Measurements from ENCODE around the gene TRMT13. TPM values are rescaled to one million over a fixed set of nuclear protein-coding genes. Genes with fewer than 3 reads are reported as not detected.

Gene TRMT13
- total and polyA plus RNA-seq, 3 donors from 2014 or later, result 12.1 to 19.8 (median 14.7) TPM

DNA sequence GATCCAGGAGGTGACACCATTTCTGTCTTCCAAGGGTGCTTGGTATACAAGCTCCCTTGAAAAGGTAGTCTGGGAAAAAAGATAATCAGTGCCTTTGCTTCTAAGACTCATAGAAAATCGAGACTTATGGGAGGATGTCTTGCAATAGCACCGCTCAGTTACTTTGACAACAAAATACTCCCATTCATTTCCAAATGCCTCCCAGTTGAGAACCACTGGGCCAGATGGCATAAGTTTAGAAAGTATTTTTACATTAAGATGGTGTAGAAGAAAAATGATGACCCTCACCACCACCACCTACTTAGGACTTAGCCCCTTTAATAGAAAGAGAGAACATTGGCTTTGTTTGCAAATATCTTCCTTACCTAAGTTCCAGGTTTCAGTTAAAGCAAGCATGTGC lies 4.6 kb downstream of the TRMT13 start:
- DNase-seq, result no peak
- peaks cover 9% of the 10 kb centered on the region for H3K4me1 ChIP-seq
- TF ChIP-seq, protein P1, sequence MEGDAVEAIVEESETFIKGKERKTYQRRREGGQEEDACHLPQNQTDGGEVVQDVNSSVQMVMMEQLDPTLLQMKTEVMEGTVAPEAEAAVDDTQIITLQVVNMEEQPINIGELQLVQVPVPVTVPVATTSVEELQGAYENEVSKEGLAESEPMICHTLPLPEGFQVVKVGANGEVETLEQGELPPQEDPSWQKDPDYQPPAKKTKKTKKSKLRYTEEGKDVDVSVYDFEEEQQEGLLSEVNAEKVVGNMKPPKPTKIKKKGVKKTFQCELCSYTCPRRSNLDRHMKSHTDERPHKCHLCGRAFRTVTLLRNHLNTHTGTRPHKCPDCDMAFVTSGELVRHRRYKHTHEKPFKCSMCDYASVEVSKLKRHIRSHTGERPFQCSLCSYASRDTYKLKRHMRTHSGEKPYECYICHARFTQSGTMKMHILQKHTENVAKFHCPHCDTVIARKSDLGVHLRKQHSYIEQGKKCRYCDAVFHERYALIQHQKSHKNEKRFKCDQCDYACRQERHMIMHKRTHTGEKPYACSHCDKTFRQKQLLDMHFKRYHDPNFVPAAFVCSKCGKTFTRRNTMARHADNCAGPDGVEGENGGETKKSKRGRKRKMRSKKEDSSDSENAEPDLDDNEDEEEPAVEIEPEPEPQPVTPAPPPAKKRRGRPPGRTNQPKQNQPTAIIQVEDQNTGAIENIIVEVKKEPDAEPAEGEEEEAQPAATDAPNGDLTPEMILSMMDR (IDR thresholded peaks at IDR 0.05), result no peak
- TF ChIP-seq POLR2A (IDR thresholded peaks at IDR 0.05), result no peak
- intact Hi-C loops (cut with DNase I; ENCODE audit: low total_unique reads), result no loop called here
- no peaks in the 10 kb centered on the region for H3K36me3 ChIP-seq (ENCODE audit: low read depth, missing control alignments)
- no peaks in the 10 kb centered on the region for H3K9me3 ChIP-seq
- WGBS, 2 donors, result 95 to 96% methylated on average over 2 of the region's 2 CpGs
- no peak overlapping the region for H3K4me3 ChIP-seq
- no peaks in the 10 kb centered on the region for H3K27me3 ChIP-seq
- no peak overlapping the region for H3K27ac ChIP-seq

DNA sequence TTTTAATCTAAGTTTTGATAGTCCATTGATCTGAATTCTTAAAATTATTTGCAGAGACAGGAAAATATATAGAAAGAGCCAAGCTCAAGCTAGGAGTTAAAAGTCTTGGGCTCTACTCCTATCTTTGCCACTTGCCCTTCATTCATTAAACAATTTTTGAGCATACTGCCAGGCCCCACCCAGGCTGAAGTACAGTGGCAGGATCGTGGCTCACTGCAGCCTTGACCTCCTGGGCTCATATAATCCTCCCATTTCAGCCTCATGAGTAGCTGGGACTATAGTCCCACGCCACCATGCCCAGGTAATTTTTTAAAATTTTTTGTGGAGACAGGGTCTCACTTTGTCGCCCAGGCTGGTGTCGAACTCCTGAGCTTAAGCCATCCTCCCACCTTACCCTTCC lies 8.2 kb downstream of the TRMT13 start:
- no peak overlapping the region for H3K27ac ChIP-seq
- 85% methylated on average over 4 of the region's 4 CpGs for WGBS, 2 donors
- no peaks in the 10 kb centered on the region for H3K9me3 ChIP-seq
- no peaks in the 10 kb centered on the region for H3K36me3 ChIP-seq (ENCODE audit: low read depth, missing control alignments)
- H3K4me1 ChIP-seq, result no peaks in the 10 kb centered on the region
- intact Hi-C loops (cut with DNase I; ENCODE audit: low total_unique reads), result no loop called here
- H3K27me3 ChIP-seq, result no peaks in the 10 kb centered on the region
- TF ChIP-seq POLR2A (IDR thresholded peaks at IDR 0.05), result no peak
- TF ChIP-seq, protein P1 (IDR thresholded peaks at IDR 0.05), result no peak
- DNase-seq, result no peak
- no peak overlapping the region for H3K4me3 ChIP-seq

DNA sequence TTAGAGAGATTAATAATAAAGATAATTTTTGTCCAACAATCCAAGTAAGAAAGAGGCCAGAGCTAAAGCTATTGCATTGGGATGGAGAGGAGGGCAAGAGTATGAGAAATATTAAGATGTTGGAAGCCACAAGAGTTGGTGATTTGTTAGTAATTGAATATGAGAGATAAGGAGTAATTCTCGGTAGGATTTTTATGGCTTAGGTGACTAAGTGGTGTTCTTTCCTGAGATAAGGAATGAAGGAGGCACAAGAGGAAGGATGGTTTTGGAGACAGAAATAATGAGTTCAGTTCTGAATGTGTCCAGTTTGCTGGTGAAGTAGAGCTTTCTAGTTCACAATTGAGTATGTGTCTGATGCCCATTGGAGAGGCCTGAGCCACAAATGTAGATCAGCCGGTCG lies 9.4 kb downstream of the TRMT13 start:
- Histone ChIP-seq H3K27ac (no peak overlapping the region), H3K4me3 (no peak overlapping the region), H3K4me1 (no peaks in the 10 kb centered on the region), H3K27me3 (no peaks in the 10 kb centered on the region), H3K9me3 (no peaks in the 10 kb centered on the region), H3K36me3 (ENCODE audit: low read depth, missing control alignments) (no peaks in the 10 kb centered on the region)
- WGBS, 2 donors, result 82 to 84% methylated on average over 3 of the region's 3 CpGs
- no peak for TF ChIP-seq POLR2A (IDR thresholded peaks at IDR 0.05)
- TF ChIP-seq, protein P1 (IDR thresholded peaks at IDR 0.05), result no peak
- no peak for DNase-seq
- intact Hi-C loops (cut with DNase I; ENCODE audit: low total_unique reads), result no loop called here

DNA sequence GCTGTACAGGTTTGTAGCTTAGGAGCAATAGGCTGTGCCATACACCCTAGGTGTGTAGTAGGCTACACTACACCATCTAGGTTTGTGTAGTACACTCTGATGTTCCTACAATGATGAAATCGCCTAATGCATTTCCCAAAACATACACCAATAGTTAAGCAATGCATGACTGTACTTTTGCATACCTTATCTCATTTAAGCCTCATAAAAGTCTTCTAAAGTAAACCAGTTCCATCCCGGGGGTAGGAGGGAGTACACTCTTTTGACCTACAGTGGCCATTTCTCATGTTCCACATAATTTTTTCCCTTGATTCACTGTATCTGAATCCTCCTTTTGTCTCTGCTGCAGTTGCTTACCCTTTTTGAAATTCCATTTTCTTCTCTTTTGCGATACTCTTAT lies 12.2 kb downstream of the TRMT13 start:
- Histone ChIP-seq H3K4me1 (no peaks in the 10 kb centered on the region), H3K9me3 (no peaks in the 10 kb centered on the region), H3K4me3 (no peak overlapping the region), H3K27me3 (no peaks in the 10 kb centered on the region), H3K36me3 (ENCODE audit: low read depth, missing control alignments) (no peaks in the 10 kb centered on the region), H3K27ac (no peak overlapping the region)
- DNase-seq, result no peak
- intact Hi-C loops (cut with DNase I; ENCODE audit: low total_unique reads), result no loop called here
- 88 to 90% methylated on average over 3 of the region's 3 CpGs for WGBS, 2 donors
- TF ChIP-seq, protein P1 (IDR thresholded peaks at IDR 0.05), result no peak
- no peak for TF ChIP-seq POLR2A (IDR thresholded peaks at IDR 0.05)

DNA sequence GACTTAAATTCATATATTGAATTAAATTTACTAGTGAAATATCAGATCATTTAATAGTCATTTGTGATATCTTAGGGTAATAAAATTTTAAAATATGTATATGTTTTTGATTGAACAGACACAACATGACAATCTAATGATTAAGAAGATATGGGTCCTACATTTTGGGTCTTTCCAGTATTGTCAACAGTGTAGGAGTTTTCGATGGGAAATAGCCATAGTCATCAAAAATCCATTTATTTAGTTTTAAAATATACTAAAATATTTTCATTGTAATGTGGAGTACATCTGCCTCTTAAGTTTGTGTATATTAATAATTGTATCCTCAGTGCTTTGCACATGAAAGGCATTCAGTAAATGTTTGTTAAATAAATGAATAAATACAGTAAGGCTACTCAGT lies 14.0 kb downstream of the TRMT13 start:
- 96 to 97% methylated on average over 1 of the region's 1 CpG for WGBS, 2 donors
- H3K27me3 ChIP-seq, result no peaks in the 10 kb centered on the region
- no peak for DNase-seq
- H3K27ac ChIP-seq, result no peak overlapping the region
- TF ChIP-seq POLR2A (IDR thresholded peaks at IDR 0.05), result no peak
- TF ChIP-seq, protein P1 (IDR thresholded peaks at IDR 0.05), result no peak
- no peaks in the 10 kb centered on the region for H3K4me1 ChIP-seq
- H3K9me3 ChIP-seq, result no peaks in the 10 kb centered on the region
- H3K4me3 ChIP-seq, result no peak overlapping the region
- H3K36me3 ChIP-seq (ENCODE audit: low read depth, missing control alignments), result no peaks in the 10 kb centered on the region
- intact Hi-C loops (cut with DNase I; ENCODE audit: low total_unique reads), result no loop called here
